ENCODE results near the gene TBL3. TPM values are rescaled to one million over a fixed set of nuclear protein-coding genes. Genes with fewer than 3 reads are reported as not detected.

The TBL3 gene
- total and polyA plus RNA-seq, 4 donors: 12.5 to 24.3 (median 14.2) TPM

DNA sequence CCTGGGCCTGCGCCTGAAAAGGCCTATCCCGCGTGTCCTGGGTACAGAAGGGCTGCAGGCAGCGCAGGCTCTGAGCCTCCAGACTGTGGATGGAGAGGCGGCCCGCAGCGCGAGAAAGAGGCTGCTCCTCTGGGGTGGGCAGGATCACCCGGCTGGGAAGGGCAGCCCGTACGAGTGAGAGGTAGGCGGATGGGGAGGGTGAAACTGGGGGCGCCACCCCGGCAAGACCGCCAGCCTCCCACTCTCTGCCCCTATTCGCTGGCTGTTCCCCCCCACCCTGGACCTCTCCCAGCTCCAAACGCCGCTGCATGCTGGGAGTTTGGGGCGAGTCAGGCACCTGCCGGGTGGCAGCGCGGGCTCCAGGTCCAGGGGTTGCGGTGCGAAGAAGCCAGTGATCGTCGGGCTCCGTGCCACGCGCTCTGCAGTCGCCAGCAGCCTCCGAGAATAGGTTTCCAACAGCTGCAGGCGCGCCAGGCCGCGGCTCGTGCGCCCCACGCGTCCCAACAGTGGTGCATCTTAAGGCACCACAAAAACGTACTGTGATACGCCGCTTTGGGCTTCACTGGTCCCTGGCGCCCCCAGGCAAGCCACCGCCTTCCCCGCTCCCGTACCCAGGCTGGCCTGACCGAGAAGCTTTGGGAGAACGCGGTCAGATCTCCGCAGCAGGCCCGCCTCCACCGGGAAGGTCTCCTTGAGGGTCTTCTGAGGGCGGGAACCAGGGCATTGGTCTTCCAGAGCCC lies 8.3 kb downstream of the TBL3 start:
- no peak for DNase-seq (ENCODE audit: low spot score)
- Histone ChIP-seq H3K4me1 (ENCODE audit: control insufficient read depth in 4 of 4, insufficient read depth in 4 of 4, low read length in 3 of 4) (peaks cover 5 to 27% (median 13%) of the 10 kb centered on the region in 4 donors), H3K36me3 (ENCODE audit: control insufficient read depth in 4 of 4, insufficient read depth in 3 of 4, low read depth in 1 of 4, low read length in 3 of 4) (peaks cover 8 to 31% (median 12%) of the 10 kb centered on the region in 4 donors), H3K27me3 (ENCODE audit: control insufficient read depth in 4 of 4, insufficient read depth in 4 of 4, low read length in 3 of 4) (no peaks in the 10 kb centered on the region), H3K9me3 (ENCODE audit: control insufficient read depth in 4 of 4, low read length in 3 of 4) (no peaks in the 10 kb centered on the region), H3K27ac (ENCODE audit: low read depth in 1 of 2, low read length in 2 of 2) (no peak overlapping the region), H3K4me3 (ENCODE audit: low read depth in 1 of 3, low read length in 3 of 3) (no peak overlapping the region), H3K9ac (ENCODE audit: low read depth in 1 of 2, low read length in 2 of 2) (no peak overlapping the region)
- TF ChIP-seq EGR1 (IDR thresholded peaks at IDR 0.05; ENCODE audit: low read depth in 2 of 2) (no peak), RAD21 (IDR thresholded peaks at IDR 0.05) (no peak), TAF1 (conservative IDR thresholded peaks at IDR 0.05) (no peak), RXRA (IDR thresholded peaks at IDR 0.05) (no peak), YY1 (IDR thresholded peaks at IDR 0.05) (no peak)
- WGBS: 13% methylated on average over 53 of the region's 53 CpGs

DNA sequence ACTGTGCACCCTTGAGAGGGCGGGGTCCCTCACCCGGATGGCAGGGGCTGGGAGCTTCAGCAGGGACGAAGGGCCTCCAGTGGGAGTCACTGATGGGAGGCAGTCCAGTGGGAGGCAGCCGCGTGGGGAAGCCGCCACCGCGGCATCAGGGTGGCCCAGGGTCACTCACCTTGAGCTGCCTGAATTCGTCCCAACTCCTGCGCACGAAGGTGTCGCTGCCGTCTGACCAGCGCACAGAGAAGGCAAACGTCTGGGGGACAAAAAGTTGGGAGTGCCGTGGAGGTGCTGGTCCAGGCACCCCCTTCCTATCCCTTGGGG lies 8.9 kb downstream of the TBL3 start:
- Histone ChIP-seq H3K4me3 (ENCODE audit: low read depth in 1 of 3, low read length in 3 of 3) (no peak overlapping the region), H3K9ac (ENCODE audit: low read depth in 1 of 2, low read length in 2 of 2) (no peak overlapping the region), H3K9me3 (ENCODE audit: control insufficient read depth in 4 of 4, low read length in 3 of 4) (no peaks in the 10 kb centered on the region), H3K36me3 (ENCODE audit: control insufficient read depth in 4 of 4, insufficient read depth in 3 of 4, low read depth in 1 of 4, low read length in 3 of 4) (peaks cover 4 to 30% (median 10%) of the 10 kb centered on the region in 4 donors), H3K27me3 (ENCODE audit: control insufficient read depth in 4 of 4, insufficient read depth in 4 of 4, low read length in 3 of 4) (no peaks in the 10 kb centered on the region), H3K27ac (ENCODE audit: low read depth in 1 of 2, low read length in 2 of 2) (no peak overlapping the region), H3K4me1 (ENCODE audit: control insufficient read depth in 4 of 4, insufficient read depth in 4 of 4, low read length in 3 of 4) (peaks cover 5 to 31% (median 17%) of the 10 kb centered on the region in 4 donors)
- 20% methylated on average over 16 of the region's 16 CpGs for WGBS
- TF ChIP-seq RXRA (IDR thresholded peaks at IDR 0.05) (no peak), SP1 (IDR thresholded peaks at IDR 0.05) (no peak), EGR1 (IDR thresholded peaks at IDR 0.05; ENCODE audit: low read depth in 2 of 2) (no peak), TAF1 (conservative IDR thresholded peaks at IDR 0.05) (no peak), YY1 (IDR thresholded peaks at IDR 0.05) (no peak), FOXA2 (IDR thresholded peaks at IDR 0.05) (no peak), NR2F2 (IDR thresholded peaks at IDR 0.05) (no peak), FOXA1 (IDR thresholded peaks at IDR 0.05) (no peak), HNF4A (conservative IDR thresholded peaks at IDR 0.05) (no peak), JUND (IDR thresholded peaks at IDR 0.05) (no peak), GABPA (IDR thresholded peaks at IDR 0.05 in 1 of 2, conservative IDR thresholded peaks at IDR 0.05 in 1 of 2) (no peak), HNF4G (IDR thresholded peaks at IDR 0.05) (no peak), RAD21 (IDR thresholded peaks at IDR 0.05) (no peak)
- TF ChIP-seq, protein P1, sequence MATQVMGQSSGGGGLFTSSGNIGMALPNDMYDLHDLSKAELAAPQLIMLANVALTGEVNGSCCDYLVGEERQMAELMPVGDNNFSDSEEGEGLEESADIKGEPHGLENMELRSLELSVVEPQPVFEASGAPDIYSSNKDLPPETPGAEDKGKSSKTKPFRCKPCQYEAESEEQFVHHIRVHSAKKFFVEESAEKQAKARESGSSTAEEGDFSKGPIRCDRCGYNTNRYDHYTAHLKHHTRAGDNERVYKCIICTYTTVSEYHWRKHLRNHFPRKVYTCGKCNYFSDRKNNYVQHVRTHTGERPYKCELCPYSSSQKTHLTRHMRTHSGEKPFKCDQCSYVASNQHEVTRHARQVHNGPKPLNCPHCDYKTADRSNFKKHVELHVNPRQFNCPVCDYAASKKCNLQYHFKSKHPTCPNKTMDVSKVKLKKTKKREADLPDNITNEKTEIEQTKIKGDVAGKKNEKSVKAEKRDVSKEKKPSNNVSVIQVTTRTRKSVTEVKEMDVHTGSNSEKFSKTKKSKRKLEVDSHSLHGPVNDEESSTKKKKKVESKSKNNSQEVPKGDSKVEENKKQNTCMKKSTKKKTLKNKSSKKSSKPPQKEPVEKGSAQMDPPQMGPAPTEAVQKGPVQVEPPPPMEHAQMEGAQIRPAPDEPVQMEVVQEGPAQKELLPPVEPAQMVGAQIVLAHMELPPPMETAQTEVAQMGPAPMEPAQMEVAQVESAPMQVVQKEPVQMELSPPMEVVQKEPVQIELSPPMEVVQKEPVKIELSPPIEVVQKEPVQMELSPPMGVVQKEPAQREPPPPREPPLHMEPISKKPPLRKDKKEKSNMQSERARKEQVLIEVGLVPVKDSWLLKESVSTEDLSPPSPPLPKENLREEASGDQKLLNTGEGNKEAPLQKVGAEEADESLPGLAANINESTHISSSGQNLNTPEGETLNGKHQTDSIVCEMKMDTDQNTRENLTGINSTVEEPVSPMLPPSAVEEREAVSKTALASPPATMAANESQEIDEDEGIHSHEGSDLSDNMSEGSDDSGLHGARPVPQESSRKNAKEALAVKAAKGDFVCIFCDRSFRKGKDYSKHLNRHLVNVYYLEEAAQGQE (IDR thresholded peaks at IDR 0.05): no peak
- TF ChIP-seq, protein P2, sequence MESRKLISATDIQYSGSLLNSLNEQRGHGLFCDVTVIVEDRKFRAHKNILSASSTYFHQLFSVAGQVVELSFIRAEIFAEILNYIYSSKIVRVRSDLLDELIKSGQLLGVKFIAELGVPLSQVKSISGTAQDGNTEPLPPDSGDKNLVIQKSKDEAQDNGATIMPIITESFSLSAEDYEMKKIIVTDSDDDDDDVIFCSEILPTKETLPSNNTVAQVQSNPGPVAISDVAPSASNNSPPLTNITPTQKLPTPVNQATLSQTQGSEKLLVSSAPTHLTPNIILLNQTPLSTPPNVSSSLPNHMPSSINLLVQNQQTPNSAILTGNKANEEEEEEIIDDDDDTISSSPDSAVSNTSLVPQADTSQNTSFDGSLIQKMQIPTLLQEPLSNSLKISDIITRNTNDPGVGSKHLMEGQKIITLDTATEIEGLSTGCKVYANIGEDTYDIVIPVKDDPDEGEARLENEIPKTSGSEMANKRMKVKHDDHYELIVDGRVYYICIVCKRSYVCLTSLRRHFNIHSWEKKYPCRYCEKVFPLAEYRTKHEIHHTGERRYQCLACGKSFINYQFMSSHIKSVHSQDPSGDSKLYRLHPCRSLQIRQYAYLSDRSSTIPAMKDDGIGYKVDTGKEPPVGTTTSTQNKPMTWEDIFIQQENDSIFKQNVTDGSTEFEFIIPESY (IDR thresholded peaks at IDR 0.05): no peak
- TF ChIP-seq, protein P3, sequence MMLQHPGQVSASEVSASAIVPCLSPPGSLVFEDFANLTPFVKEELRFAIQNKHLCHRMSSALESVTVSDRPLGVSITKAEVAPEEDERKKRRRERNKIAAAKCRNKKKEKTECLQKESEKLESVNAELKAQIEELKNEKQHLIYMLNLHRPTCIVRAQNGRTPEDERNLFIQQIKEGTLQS (IDR thresholded peaks at IDR 0.05): no peak
- TF ChIP-seq, protein P4, sequence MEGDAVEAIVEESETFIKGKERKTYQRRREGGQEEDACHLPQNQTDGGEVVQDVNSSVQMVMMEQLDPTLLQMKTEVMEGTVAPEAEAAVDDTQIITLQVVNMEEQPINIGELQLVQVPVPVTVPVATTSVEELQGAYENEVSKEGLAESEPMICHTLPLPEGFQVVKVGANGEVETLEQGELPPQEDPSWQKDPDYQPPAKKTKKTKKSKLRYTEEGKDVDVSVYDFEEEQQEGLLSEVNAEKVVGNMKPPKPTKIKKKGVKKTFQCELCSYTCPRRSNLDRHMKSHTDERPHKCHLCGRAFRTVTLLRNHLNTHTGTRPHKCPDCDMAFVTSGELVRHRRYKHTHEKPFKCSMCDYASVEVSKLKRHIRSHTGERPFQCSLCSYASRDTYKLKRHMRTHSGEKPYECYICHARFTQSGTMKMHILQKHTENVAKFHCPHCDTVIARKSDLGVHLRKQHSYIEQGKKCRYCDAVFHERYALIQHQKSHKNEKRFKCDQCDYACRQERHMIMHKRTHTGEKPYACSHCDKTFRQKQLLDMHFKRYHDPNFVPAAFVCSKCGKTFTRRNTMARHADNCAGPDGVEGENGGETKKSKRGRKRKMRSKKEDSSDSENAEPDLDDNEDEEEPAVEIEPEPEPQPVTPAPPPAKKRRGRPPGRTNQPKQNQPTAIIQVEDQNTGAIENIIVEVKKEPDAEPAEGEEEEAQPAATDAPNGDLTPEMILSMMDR (IDR thresholded peaks at IDR 0.05; ENCODE audit: low read depth, low read length, missing input control): no peak
- TF ChIP-seq, protein P5, sequence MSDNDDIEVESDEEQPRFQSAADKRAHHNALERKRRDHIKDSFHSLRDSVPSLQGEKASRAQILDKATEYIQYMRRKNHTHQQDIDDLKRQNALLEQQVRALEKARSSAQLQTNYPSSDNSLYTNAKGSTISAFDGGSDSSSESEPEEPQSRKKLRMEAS (IDR thresholded peaks at IDR 0.05): no peak
- DNase-seq (ENCODE audit: low spot score): no peak
